ENCODE data around the gene ZNF566.

ZNF566 gene

GRCh38 chr19:36441339-36441738 is 48.0 kb downstream of the ZNF566 start:
- DNase-seq (ENCODE audit: low spot score) = no peak

- DNase-seq (ENCODE audit: low spot score) = no peak
Observed at GRCh38 chr19:36436531-36436930, 52.8 kb downstream of the ZNF566 start.

- no peak for DNase-seq (ENCODE audit: low spot score)
Observed at GRCh38 chr19:36423925-36424324, 65.4 kb downstream of the ZNF566 start.

- DNase-seq (ENCODE audit: low spot score) = no peak
Observed at GRCh38 chr19:36421749-36422481, 67.4 kb downstream of the ZNF566 start.

GRCh38 chr19:36420961-36421748 is 68.2 kb downstream of the ZNF566 start:
- peak; percentile 19 for DNase-seq (ENCODE audit: low spot score)

- DNase-seq (ENCODE audit: low spot score) = peak; percentile 91
Observed at GRCh38 chr19:36418287-36419001, 70.9 kb downstream of the ZNF566 start, which contains the start of gene ZFP82. Gene ZFP82 (minus strand): TSS chr19:36418644. CDS start chr19:36409789, 8,855 bp downstream.

- DNase-seq (ENCODE audit: low spot score) = no peak
Observed at GRCh38 chr19:36417752-36418286, 71.5 kb downstream of the ZNF566 start.

GRCh38 chr19:36409841-36410240 is 79.5 kb downstream of the ZNF566 start:
- DNase-seq (ENCODE audit: low spot score) = no peak

- no peak for DNase-seq (ENCODE audit: low spot score)
Observed at GRCh38 chr19:36408101-36408500, 81.3 kb downstream of the ZNF566 start.

GRCh38 chr19:36404498-36404897 is 84.9 kb downstream of the ZNF566 start:
- DNase-seq (ENCODE audit: low spot score) = no peak

GRCh38 chr19:36401475-36401874 is 87.9 kb downstream of the ZNF566 start:
- no peak for DNase-seq (ENCODE audit: low spot score)

- DNase-seq (ENCODE audit: low spot score) = no peak
Observed at GRCh38 chr19:36398571-36398970, 90.8 kb downstream of the ZNF566 start.
